A549 (cell line): ENCODE measurements around the gene IPO11.

Experiments used
- CTCF ChIP-seq: fragments of >200 bp; sonication (Bioruptor Twin); formaldehyde crosslinking; IDR thresholded peaks from 3 replicates; pipeline ENCODE4 v1.5.1; 2016
- SREBF2 ChIP-seq: fragments of 450-650 bp; IDR thresholded peaks from 2 replicates; pipeline ENCODE4 v1.6.1; 2014; ENCODE audit warnings: mild to moderate bottlenecking, moderate library complexity

GRCh38 chr5:62461561-62461960 is 49.0 kb downstream of the IPO11 start:
- no peak for TF ChIP-seq SREBF2
- no peak for TF ChIP-seq CTCF
